ENCODE data around the gene MIF4GD. TPM values are rescaled to one million over a fixed set of nuclear protein-coding genes. Genes with fewer than 3 reads are reported as not detected.
"Not testable (repeated sequence)": the region's sequence is repeated elsewhere in the genome, so short reads cannot be mapped to it uniquely, and the experiment has no call there.

The MIF4GD gene
- total and polyA plus RNA-seq, 2 donors = 9.0 to 42.9 TPM

DNA sequence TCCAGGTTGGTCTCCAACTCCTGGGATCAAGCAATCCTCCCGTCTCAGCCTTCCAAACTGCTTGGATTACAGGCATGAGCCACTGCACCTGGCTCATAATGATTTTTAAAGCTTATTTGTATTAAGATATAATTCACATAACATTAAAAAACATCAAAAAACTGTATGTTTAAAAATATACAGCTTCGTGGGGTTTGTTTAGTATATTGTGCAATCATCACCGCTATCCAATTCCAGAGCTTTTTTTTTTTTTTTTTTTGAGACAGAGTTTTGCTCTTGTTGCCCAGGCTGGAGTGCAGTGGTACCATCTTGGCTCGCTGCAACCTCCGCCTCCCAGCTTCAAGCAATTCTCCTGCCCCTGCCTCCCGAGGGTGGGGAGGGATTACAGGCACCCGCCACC, 29.2 kb upstream of the MIF4GD start:
- Histone ChIP-seq H3K4me3 (ENCODE audit: low read depth, low read length) (no peak overlapping the region), H3K27ac (ENCODE audit: low read depth) (no peak overlapping the region), H3K36me3 (ENCODE audit: insufficient read depth) (no peaks in the 10 kb centered on the region), H3K4me1 (ENCODE audit: insufficient read depth) (no peaks in the 10 kb centered on the region)
- WGBS = 70% methylated on average over 7 of the region's 7 CpGs
- DNase-seq (ENCODE audit: extremely low spot score) = no peak

DNA sequence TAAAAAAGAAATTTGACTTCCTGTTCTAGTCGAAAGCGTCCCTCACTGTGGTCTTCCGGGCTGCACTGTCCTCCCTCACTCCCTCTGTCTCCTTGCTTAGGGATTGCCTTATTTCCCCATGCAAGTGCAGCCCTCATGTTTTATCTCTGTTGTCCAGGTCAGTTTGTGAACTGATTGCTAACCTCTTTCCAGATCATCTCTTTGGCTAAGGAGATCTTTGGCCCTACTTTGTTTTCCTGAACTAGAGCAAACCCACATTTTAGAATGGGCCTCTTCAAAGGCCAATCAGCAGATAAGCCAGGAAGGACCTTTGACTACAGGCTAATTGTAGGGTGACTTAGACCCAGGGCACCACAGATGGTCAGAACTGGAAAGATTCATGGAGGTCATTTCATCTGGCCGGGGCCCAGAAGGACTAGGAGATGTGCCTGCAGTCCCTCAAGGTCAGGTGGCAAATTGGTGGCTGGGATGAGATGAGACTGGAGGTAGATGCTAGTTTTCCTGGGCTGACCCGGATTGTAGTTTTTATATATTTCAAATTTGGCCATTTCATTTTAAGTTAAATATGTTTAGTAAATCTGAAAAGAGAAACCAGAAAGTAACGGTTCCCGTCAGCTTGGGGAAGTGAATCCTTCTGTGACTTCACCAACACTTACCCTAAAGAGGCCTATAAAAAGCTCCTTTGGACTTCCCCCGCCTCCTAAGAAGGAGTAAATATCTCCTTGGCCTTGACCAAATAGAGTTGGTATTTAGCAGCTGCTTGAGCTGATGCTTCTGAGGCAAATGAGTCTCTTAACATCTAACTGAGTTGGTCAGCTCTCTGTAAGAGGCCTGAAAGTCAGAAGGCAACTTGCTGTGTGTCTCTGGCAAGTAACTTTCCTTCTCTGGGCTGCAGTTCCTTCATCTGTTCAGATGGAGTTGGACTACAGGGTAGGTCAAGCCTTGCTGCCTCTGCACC, 24.4 kb upstream of the MIF4GD start:
- H3K4me3 ChIP-seq (ENCODE audit: low read depth, low read length) = no peak overlapping the region
- DNase-seq (ENCODE audit: extremely low spot score) = no peak
- no peaks in the 10 kb centered on the region for H3K4me1 ChIP-seq (ENCODE audit: insufficient read depth)
- no peak overlapping the region for H3K27ac ChIP-seq (ENCODE audit: low read depth)
- H3K36me3 ChIP-seq (ENCODE audit: insufficient read depth) = no peaks in the 10 kb centered on the region
- WGBS = 78% methylated on average over 8 of the region's 8 CpGs

GRCh38 chr17:75292810-75293448, 21.9 kb upstream of the MIF4GD start:
- 76% methylated on average over 16 of the region's 16 CpGs for WGBS
- H3K27ac ChIP-seq (ENCODE audit: low read depth); H3K4me3 ChIP-seq (ENCODE audit: low read depth, low read length); DNase-seq (ENCODE audit: extremely low spot score); H3K4me1 ChIP-seq (ENCODE audit: insufficient read depth); H3K36me3 ChIP-seq (ENCODE audit: insufficient read depth): not testable (repeated sequence)

DNA sequence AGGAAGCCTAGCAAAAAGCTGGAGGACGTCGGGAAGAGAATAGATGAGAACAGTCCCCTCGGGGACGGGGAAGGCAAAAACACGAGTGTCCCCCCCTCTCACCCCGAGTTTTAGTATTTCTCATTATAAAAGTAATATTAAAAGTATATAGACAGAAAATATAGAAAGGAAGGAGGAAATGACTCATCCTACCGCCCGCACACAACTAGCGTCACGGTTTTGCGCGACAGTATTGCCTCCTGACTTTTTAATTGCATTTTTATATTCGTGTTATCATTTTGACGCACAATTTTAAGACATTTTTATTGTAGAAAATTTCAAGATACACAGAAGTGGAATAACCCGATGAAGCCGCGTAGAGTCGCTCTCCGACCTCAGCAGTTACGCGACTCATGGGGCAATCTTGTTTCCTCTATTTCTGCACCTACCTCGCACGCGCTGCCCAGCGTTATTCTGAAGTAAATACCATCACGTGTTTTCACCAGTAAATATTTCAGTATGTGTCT, 18.9 kb upstream of the MIF4GD start:
- no peaks in the 10 kb centered on the region for H3K36me3 ChIP-seq (ENCODE audit: insufficient read depth)
- DNase-seq (ENCODE audit: extremely low spot score) = no peak
- peak overlapping the region; percentile 51 for H3K4me3 ChIP-seq (ENCODE audit: low read depth, low read length)
- 1% methylated on average over 26 of the region's 26 CpGs for WGBS
- no peaks in the 10 kb centered on the region for H3K4me1 ChIP-seq (ENCODE audit: insufficient read depth)
- peak overlapping the region; percentile 89 for H3K27ac ChIP-seq (ENCODE audit: low read depth)

DNA sequence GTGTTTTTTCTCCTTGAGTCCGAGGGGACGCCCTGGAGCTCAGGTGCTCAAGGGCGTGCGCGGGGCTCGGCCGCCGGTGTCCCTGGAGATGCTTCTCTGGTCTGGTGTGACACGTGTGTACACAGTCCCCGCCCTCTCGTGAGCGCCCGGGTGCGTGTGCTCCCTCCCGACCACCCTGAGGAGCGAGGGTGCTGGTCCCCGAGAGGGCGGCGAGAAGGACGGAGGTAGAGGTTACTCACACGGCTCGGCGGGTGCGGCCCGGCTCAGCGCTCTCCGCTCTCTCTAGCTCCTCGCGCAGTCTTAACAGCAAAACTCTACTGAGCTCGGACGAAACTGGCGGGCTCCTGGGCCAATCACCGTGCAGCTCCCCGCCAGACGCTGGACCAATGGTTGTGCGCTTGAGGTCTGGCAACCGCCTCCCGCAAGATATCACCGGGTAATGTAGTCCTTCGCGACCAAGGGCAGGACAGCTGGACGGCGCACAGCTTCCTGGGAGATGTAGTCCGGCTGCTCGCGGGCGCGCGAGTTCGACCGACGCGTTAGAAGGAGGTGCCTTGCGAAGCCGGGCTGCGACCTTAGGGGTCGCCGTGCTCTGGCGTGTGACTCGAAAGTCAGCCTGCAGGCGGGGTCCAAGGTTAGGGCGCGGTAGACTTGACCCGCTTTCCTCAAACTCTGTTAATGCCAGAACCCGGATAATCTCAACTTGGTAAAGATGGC, 18.2 kb upstream of the MIF4GD start, which contains the start of gene SLC25A19:
TSS of gene SLC25A19 (minus strand) at position 319 of the 717 bp plus-strand sequence. CDS start 2,669 bp downstream, outside the sequence.
- Histone ChIP-seq H3K4me3 (ENCODE audit: low read depth, low read length) (peak within 1 kb of the TSS; percentile 52), H3K27ac (ENCODE audit: low read depth) (peak within 1 kb of the TSS; percentile 89), H3K36me3 (ENCODE audit: insufficient read depth) (no peaks in the 10 kb centered on the region), H3K4me1 (ENCODE audit: insufficient read depth) (no peaks in the 10 kb centered on the region)
- whole genome bisulfite sequencing = under 1% methylated on average over 65 of the region's 65 CpGs
- DNase-seq (ENCODE audit: extremely low spot score) = peak; percentile 95

DNA sequence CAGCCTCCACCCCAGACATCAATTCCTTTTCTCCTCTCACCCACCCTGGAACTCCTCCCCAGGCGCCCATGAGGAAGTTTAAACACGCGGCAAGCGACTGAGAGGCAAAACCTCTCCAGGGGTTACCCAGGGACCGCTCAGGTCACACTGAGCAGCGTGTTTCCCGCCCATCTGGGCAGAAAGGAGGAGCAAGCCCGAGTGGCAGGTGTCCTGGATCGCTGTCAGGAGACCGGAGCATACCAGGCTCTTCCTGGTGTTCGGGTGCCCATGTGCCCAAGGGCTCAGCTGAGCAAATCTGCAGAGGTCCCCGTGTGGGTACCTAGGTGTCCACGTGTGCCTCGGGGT, 17.7 kb upstream of the MIF4GD start:
- Histone ChIP-seq H3K27ac (ENCODE audit: low read depth) (peak overlapping the region; percentile 53), H3K36me3 (ENCODE audit: insufficient read depth) (no peaks in the 10 kb centered on the region), H3K4me3 (ENCODE audit: low read depth, low read length) (peak overlapping the region; percentile 52), H3K4me1 (ENCODE audit: insufficient read depth) (no peaks in the 10 kb centered on the region)
- under 1% methylated on average over 14 of the region's 14 CpGs for WGBS
- no peak for DNase-seq (ENCODE audit: extremely low spot score)

- 35% methylated on average over 2 of the region's 2 CpGs for WGBS
- no peak for DNase-seq (ENCODE audit: extremely low spot score)
- H3K36me3 ChIP-seq (ENCODE audit: insufficient read depth) = no peaks in the 10 kb centered on the region
- H3K27ac ChIP-seq (ENCODE audit: low read depth) = no peak overlapping the region
- H3K4me1 ChIP-seq (ENCODE audit: insufficient read depth) = no peaks in the 10 kb centered on the region
- peak overlapping the region; percentile 52 for H3K4me3 ChIP-seq (ENCODE audit: low read depth, low read length)
These were observed 17.3 kb upstream of the MIF4GD start for GRCh38 chr17:75288359-75288758.

- WGBS = 74% methylated on average over 9 of the region's 9 CpGs
- Histone ChIP-seq H3K27ac (ENCODE audit: low read depth) (no peak overlapping the region), H3K4me1 (ENCODE audit: insufficient read depth) (no peaks in the 10 kb centered on the region), H3K36me3 (ENCODE audit: insufficient read depth) (no peaks in the 10 kb centered on the region), H3K4me3 (ENCODE audit: low read depth, low read length) (no peak overlapping the region)
- no peak for DNase-seq (ENCODE audit: extremely low spot score)
These were observed 16.2 kb upstream of the MIF4GD start for GRCh38 chr17:75287221-75287620.

- Histone ChIP-seq H3K36me3 (ENCODE audit: insufficient read depth) (no peaks in the 10 kb centered on the region), H3K4me1 (ENCODE audit: insufficient read depth) (no peaks in the 10 kb centered on the region), H3K27ac (ENCODE audit: low read depth) (no peak overlapping the region), H3K4me3 (ENCODE audit: low read depth, low read length) (no peak overlapping the region)
- WGBS = 91% methylated on average over 6 of the region's 6 CpGs
- DNase-seq (ENCODE audit: extremely low spot score) = no peak
These were observed 14.1 kb upstream of the MIF4GD start for GRCh38 chr17:75285123-75285522.

GRCh38 chr17:75280189-75280588, 9.2 kb upstream of the MIF4GD start:
- H3K4me3 ChIP-seq (ENCODE audit: low read depth, low read length); H3K36me3 ChIP-seq (ENCODE audit: insufficient read depth); H3K4me1 ChIP-seq (ENCODE audit: insufficient read depth); DNase-seq (ENCODE audit: extremely low spot score); H3K27ac ChIP-seq (ENCODE audit: low read depth): not testable (repeated sequence)
- 94% methylated on average over 4 of the region's 4 CpGs for WGBS

GRCh38 chr17:75277664-75278071, 6.6 kb upstream of the MIF4GD start:
- no peak for DNase-seq (ENCODE audit: extremely low spot score)
- Histone ChIP-seq H3K4me1 (ENCODE audit: insufficient read depth) (no peaks in the 10 kb centered on the region), H3K36me3 (ENCODE audit: insufficient read depth) (no peaks in the 10 kb centered on the region), H3K4me3 (ENCODE audit: low read depth, low read length) (no peak overlapping the region), H3K27ac (ENCODE audit: low read depth) (no peak overlapping the region)
- 77% methylated on average over 6 of the region's 6 CpGs for WGBS

DNA sequence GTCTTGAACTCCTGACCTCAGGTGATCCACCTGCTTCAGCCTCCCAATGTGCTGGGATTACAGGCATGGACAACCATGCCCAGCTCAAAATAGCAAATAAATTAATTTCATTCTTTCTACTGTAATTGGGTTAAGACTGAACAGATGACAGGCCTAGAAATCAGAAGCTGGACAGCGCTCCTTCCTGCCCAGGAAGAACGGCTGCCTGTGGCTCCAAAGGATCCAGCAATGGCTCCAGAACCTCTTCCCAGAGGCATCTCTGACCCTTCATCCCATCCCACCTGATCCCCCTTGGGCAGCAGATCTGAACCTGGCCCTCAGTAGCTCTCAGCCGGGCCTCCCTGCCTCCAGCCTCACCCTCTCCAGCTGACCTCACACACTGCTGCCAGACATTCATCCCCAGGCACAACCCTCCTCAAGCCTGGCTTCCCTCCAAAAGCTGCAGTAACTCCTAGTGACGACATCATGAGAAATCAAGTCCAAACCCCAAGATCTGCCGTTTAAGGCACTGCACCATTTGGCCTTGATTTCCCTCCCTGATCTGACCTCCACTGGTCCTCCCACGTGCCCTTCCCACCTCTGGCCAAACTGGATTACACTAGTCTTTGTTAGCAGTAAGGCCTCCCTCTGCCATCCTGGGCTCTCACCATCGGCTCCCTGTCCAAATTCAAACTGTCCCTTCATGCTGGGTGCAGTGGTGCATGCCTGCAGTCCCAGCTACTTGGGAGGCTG, 3.1 kb upstream of the MIF4GD start:
- DNase-seq (ENCODE audit: extremely low spot score) = no peak
- Histone ChIP-seq H3K4me1 (ENCODE audit: insufficient read depth) (no peaks in the 10 kb centered on the region), H3K4me3 (ENCODE audit: low read depth, low read length) (no peak overlapping the region), H3K36me3 (ENCODE audit: insufficient read depth) (no peaks in the 10 kb centered on the region), H3K27ac (ENCODE audit: low read depth) (no peak overlapping the region)
- WGBS = 66% methylated on average over 7 of the region's 7 CpGs

- no peaks in the 10 kb centered on the region for H3K36me3 ChIP-seq (ENCODE audit: insufficient read depth)
- 54% methylated on average over 3 of the region's 3 CpGs for WGBS
- no peak overlapping the region for H3K27ac ChIP-seq (ENCODE audit: low read depth)
- no peak for DNase-seq (ENCODE audit: extremely low spot score)
- no peak overlapping the region for H3K4me3 ChIP-seq (ENCODE audit: low read depth, low read length)
- no peaks in the 10 kb centered on the region for H3K4me1 ChIP-seq (ENCODE audit: insufficient read depth)
These were observed 1.8 kb upstream of the MIF4GD start for GRCh38 chr17:75272848-75273184.
